ENCODE results near the gene MAG. TPM values are rescaled to one million over a fixed set of nuclear protein-coding genes. Genes with fewer than 3 reads are reported as not detected.

The MAG gene
- total RNA-seq, 1 experiment from 2014 or later, result 0.17 TPM

DNA sequence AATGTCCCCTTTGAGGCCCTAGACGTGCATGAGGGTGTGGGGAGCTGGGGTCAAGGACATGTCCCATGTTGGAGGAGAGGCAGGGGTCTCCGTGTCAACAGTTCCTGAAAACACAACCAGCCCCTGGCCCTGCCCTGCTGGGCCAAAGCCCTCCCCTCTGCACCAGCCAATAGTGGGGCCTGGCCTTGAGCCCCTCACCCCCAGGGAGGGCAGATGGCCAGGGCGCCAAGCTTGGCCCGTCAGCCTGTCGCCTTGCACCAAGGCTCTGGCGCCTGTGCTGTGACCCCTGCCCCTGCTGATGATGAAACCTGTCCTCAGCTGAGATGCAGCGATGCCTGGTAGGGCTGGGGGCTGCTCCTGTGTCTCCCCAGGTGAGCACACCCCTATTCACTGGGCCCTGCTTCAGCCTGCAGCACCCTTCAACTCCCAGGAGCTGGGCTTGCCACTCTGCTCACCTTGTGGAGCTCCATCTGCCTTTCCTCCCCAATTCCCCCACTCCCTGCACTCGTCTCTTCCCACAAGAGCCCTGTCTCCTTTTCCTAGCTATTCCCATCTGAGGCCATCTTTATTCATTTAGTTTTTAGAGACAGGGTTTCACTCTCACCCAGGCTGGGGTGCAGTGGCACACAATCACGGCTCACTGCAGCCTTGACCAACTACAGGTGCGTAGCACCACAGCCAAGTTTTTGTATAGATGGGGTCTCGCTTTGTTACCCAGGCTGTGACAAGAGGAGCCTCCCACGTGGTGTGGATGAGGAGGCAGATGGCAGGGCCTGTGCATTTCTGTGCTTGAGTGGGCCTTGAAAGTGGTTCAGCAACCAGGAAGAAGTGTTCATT is 11.8 kb upstream of the MAG start:
- Histone ChIP-seq H3K9ac (ENCODE audit: low read length) (no peak overlapping the region), H3K27me3 (ENCODE audit: insufficient read depth, low read length) (no peaks in the 10 kb centered on the region), H3K36me3 (ENCODE audit: control insufficient read depth in 1 of 2, insufficient read depth in 2 of 2, low read length in 2 of 2) (no peaks in the 10 kb centered on the region), H4K20me1 (ENCODE audit: insufficient read depth) (no peaks in the 10 kb centered on the region), H3K79me2 (ENCODE audit: insufficient read depth, low read length) (no peaks in the 10 kb centered on the region), H3K27ac (ENCODE audit: low read depth, low read length) (no peak overlapping the region), H3K4me2 (ENCODE audit: low read length) (no peak overlapping the region), H3K9me3 (ENCODE audit: control insufficient read depth in 1 of 2, insufficient read depth in 1 of 2, low read depth in 1 of 2, low read length in 2 of 2) (no peaks in the 10 kb centered on the region), H3K9me2 (ENCODE audit: insufficient read depth) (no peaks in the 10 kb centered on the region), H3K4me3 (replicated peaks in 1 of 2; ENCODE audit: low read depth in 1 of 2, low read length in 2 of 2) (no peak overlapping the region), H3K4me1 (ENCODE audit: control insufficient read depth in 1 of 2, insufficient read depth in 2 of 2, low read length in 2 of 2) (no peaks in the 10 kb centered on the region), H2AFZ (ENCODE audit: low read depth, low read length, poor library complexity, severe bottlenecking) (no peak overlapping the region)
- BruUV-seq (replicated peaks), result no TSS peak
- intact Hi-C loops (cut with micrococcal nuclease), result no loop called here
- ATAC-seq, result no peak
- no peak for DNase-seq (ENCODE audit: low read depth, low spot score)
- POLR2A ChIA-PET, result no interaction called here
- RAD21 ChIA-PET (ENCODE audit: low non-redundant PET in 1 of 2, low total read pairs in 2 of 2, uncharacterized antibody in 2 of 2, unreplicated experiment in 2 of 2), result interaction anchor here in 1 of 2 experiments (1.1 kb wide), 1 partner anchor 12 kb away, joined by 4 read pairs; the partner anchor contains the start of gene USF2
- TF ChIP-seq FOSL1 (IDR thresholded peaks at IDR 0.05; ENCODE audit: low read depth), result no peak
- TF ChIP-seq SRF (IDR thresholded peaks at IDR 0.05; ENCODE audit: low read depth), result no peak
- TF ChIP-seq POLR2A (IDR thresholded peaks at IDR 0.05; ENCODE audit: borderline replicate concordance, extremely low read depth, insufficient read depth, insufficient read length), result no peak
- CTCF ChIA-PET, result no interaction called here

DNA sequence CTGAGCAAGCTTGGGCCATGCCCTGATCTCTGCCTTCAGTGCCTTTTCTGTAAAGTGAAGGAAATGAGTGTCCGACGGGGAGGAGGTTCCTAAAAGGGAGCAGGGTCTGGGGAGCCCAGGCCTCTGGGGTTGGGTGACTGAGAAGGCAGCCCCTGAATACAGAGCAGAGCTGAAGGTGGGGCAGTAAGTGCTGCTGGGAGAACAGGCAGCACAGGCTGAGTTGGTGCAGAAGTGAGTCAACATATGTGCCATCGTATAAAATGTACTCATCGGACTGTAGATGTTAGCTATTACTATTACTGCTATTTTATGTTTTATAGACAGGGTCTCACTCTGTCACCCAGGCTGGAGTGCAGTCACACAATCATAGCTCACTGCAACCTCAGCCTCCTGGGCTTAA is 10.7 kb upstream of the MAG start:
- H3K9me2 ChIP-seq (ENCODE audit: insufficient read depth), result no peaks in the 10 kb centered on the region
- H4K20me1 ChIP-seq (ENCODE audit: insufficient read depth), result no peaks in the 10 kb centered on the region
- ChIA-PET POLR2A (no interaction called here), CTCF (interaction anchor here (1.5 kb wide), 1 partner anchor 12 kb away, joined by 3 read pairs; no protein-coding TSS in a partner anchor), RAD21 (ENCODE audit: low non-redundant PET in 1 of 2, low total read pairs in 2 of 2, uncharacterized antibody in 2 of 2, unreplicated experiment in 2 of 2) (no interaction called here)
- H3K4me1 ChIP-seq (ENCODE audit: control insufficient read depth in 1 of 2, insufficient read depth in 2 of 2, low read length in 2 of 2), result peaks cover 0 to 4% of the 10 kb centered on the region in 2 experiments; a peak in 1 of 4 replicates
- BruUV-seq (replicated peaks), result no TSS peak
- no peaks in the 10 kb centered on the region for H3K79me2 ChIP-seq (ENCODE audit: insufficient read depth, low read length)
- DNase-seq (ENCODE audit: low read depth, low spot score), result no peak
- no peak overlapping the region for H3K4me3 ChIP-seq (replicated peaks in 1 of 2; ENCODE audit: low read depth in 1 of 2, low read length in 2 of 2)
- H3K9me3 ChIP-seq (ENCODE audit: control insufficient read depth in 1 of 2, insufficient read depth in 1 of 2, low read depth in 1 of 2, low read length in 2 of 2), result no peaks in the 10 kb centered on the region
- intact Hi-C loops (cut with micrococcal nuclease), result no loop called here
- H3K4me2 ChIP-seq (ENCODE audit: low read length), result no peak overlapping the region
- H3K27ac ChIP-seq (ENCODE audit: low read depth, low read length), result no peak overlapping the region
- no peak overlapping the region for H3K9ac ChIP-seq (ENCODE audit: low read length)
- no peak overlapping the region for H2AFZ ChIP-seq (ENCODE audit: low read depth, low read length, poor library complexity, severe bottlenecking)
- no peaks in the 10 kb centered on the region for H3K27me3 ChIP-seq (ENCODE audit: insufficient read depth, low read length)
- peak; percentile 33; the same call in 1 of the 2 replicates for ATAC-seq
- no peaks in the 10 kb centered on the region for H3K36me3 ChIP-seq (ENCODE audit: control insufficient read depth in 1 of 2, insufficient read depth in 2 of 2, low read length in 2 of 2)
- TF ChIP-seq, protein P1, sequence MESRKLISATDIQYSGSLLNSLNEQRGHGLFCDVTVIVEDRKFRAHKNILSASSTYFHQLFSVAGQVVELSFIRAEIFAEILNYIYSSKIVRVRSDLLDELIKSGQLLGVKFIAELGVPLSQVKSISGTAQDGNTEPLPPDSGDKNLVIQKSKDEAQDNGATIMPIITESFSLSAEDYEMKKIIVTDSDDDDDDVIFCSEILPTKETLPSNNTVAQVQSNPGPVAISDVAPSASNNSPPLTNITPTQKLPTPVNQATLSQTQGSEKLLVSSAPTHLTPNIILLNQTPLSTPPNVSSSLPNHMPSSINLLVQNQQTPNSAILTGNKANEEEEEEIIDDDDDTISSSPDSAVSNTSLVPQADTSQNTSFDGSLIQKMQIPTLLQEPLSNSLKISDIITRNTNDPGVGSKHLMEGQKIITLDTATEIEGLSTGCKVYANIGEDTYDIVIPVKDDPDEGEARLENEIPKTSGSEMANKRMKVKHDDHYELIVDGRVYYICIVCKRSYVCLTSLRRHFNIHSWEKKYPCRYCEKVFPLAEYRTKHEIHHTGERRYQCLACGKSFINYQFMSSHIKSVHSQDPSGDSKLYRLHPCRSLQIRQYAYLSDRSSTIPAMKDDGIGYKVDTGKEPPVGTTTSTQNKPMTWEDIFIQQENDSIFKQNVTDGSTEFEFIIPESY (IDR thresholded peaks at IDR 0.05; ENCODE audit: extremely low read depth, insufficient replicate concordance, low read length), result no peak
- no peak for TF ChIP-seq EGR1 (IDR thresholded peaks at IDR 0.05; ENCODE audit: low read depth)
- TF ChIP-seq ZNF274 (IDR thresholded peaks at IDR 0.05; ENCODE audit: low read depth, low read length), result no peak
- TF ChIP-seq CBX3 (IDR thresholded peaks at IDR 0.05; ENCODE audit: low read depth), result no peak
- no peak for TF ChIP-seq REST (IDR thresholded peaks at IDR 0.05; ENCODE audit: low read depth)
- TF ChIP-seq ZFX (IDR thresholded peaks at IDR 0.05), result no peak
- no peak for TF ChIP-seq SIN3A (IDR thresholded peaks at IDR 0.05; ENCODE audit: low read depth)
- no peak for TF ChIP-seq POLR2AphosphoS5 (IDR thresholded peaks at IDR 0.05; ENCODE audit: low read depth, low read length)
- no peak for TF ChIP-seq SP1 (IDR thresholded peaks at IDR 0.05; ENCODE audit: low read depth)
- no peak for TF ChIP-seq YY1 (IDR thresholded peaks at IDR 0.05; ENCODE audit: extremely low read depth, insufficient replicate concordance, low read depth, low read length)

All from HCT116 (cell line).